Fibroblast of lung (primary cell): Measurements from ENCODE around the gene LMO7. TPM values are rescaled to one million over a fixed set of nuclear protein-coding genes. Genes with fewer than 3 reads are reported as not detected.
"Not testable (repeated sequence)": the region's sequence is repeated elsewhere in the genome, so short reads cannot be mapped to it uniquely, and the experiment has no call there.

Experiments
- DNase-seq, 2 donors: peaks; one replicate each; pipeline versions ENCODE4 v3.0.0 to v3.0.0-alpha.2; 2010; ENCODE audit warnings: low read depth in 2 of 2
- H2AFZ ChIP-seq: 2 replicates; pipeline ENCODE4 v1.5.1; 2012; ENCODE audit warnings: low read length, control low read depth, inconsistent platforms
- H3K27ac ChIP-seq: 2 replicates; pipeline ENCODE4 v1.5.1; 2011; ENCODE audit warnings: low read length, control low read depth; ENCODE audit not compliant: insufficient read depth
- H3K27me3 ChIP-seq: 2 replicates; pipeline ENCODE4 v1.5.1; 2011; ENCODE audit warnings: mild to moderate bottlenecking, low read length; ENCODE audit not compliant: control insufficient read depth, insufficient read depth
- H3K36me3 ChIP-seq: 2 replicates; pipeline ENCODE4 v1.5.1; 2011; ENCODE audit warnings: low read length; ENCODE audit not compliant: control insufficient read depth, insufficient read depth
- H3K4me1 ChIP-seq: 2 replicates; pipeline ENCODE4 v1.5.1; 2011; ENCODE audit warnings: low read length; ENCODE audit not compliant: control insufficient read depth, insufficient read depth; ENCODE audit errors: extremely low read depth
- H3K4me2 ChIP-seq: 2 replicates; pipeline ENCODE4 v1.5.1; 2011; ENCODE audit warnings: low read length, control low read depth; ENCODE audit not compliant: insufficient read depth; ENCODE audit errors: extremely low read depth
- H3K4me3 ChIP-seq, 4 experiments: fragments of 200-600 bp in 1 of 4; sonication (generic) in 1 of 4; replicated peaks in 1 of 4; 2 replicates each; pipeline ENCODE4 v1.5.1; 2011 to 2016; ENCODE audit warnings: low read length in 4 of 4, low read depth in 3 of 4, mild to moderate bottlenecking in 3 of 4, control low read depth in 2 of 4, inconsistent platforms in 1 of 4, mixed read lengths in 1 of 4; ENCODE audit not compliant: insufficient read depth in 1 of 4; ENCODE audit errors: control extremely low read depth in 1 of 4
- H3K79me2 ChIP-seq: 2 replicates; pipeline ENCODE4 v1.5.1; 2012; ENCODE audit warnings: mild to moderate bottlenecking, low read length, inconsistent platforms; ENCODE audit not compliant: control insufficient read depth, insufficient read depth
- H3K9ac ChIP-seq: 2 replicates; pipeline ENCODE4 v1.5.1; 2011; ENCODE audit warnings: mild to moderate bottlenecking, low read length, control low read depth; ENCODE audit not compliant: insufficient read depth
- H3K9me3 ChIP-seq: 2 replicates; pipeline ENCODE4 v1.5.1; 2012; ENCODE audit warnings: low read depth, low read length; ENCODE audit not compliant: control insufficient read depth, insufficient read depth
- H4K20me1 ChIP-seq: 2 replicates; pipeline ENCODE4 v1.5.1; 2011; ENCODE audit warnings: low read length; ENCODE audit not compliant: control insufficient read depth, insufficient read depth; ENCODE audit errors: extremely low read depth
- EZH2 ChIP-seq: IDR thresholded peaks from 2 replicates; pipeline ENCODE4 v1.5.1; 2012; ENCODE audit warnings: low read length, control low read depth, mild to moderate bottlenecking; ENCODE audit errors: missing control alignments
- polyA plus RNA-seq, 2 donors: library from polyadenylated mRNA; depleted of rRNA in 1 of 2; stranded (reverse) in 1 of 2; unstranded in 1 of 2; fragments of >200 nt; gene quantifications; 2 replicates each; pipeline ENCODE4 v1.2.1, GENCODE V29; 2011 to 2012; ENCODE audit warnings: missing spikeins in 1 of 2
- total RNA-seq: library from RNA; depleted of rRNA; stranded (reverse); fragments of >200 nt; gene quantifications from 2 replicates; pipeline ENCODE4 v1.2.1, GENCODE V29; 2014
- TF ChIP-seq, protein P1 (sequence below), 2 donors: IDR thresholded peaks in 1 of 2; conservative IDR thresholded peaks in 1 of 2; 1 replicate in 1 of 2; 2 replicates in 1 of 2; pipeline ENCODE4 v1.5.1; 2011 to 2012; ENCODE audit warnings: low read length in 2 of 2, control low read depth in 1 of 2, inconsistent platforms in 1 of 2, low read depth in 1 of 2, mild to moderate bottlenecking in 1 of 2

LMO7 gene
- total and polyA plus RNA-seq, 2 donors (not counting 1 experiment from before 2014, with no cell fraction given), result 71.9 to 226 TPM

DNA sequence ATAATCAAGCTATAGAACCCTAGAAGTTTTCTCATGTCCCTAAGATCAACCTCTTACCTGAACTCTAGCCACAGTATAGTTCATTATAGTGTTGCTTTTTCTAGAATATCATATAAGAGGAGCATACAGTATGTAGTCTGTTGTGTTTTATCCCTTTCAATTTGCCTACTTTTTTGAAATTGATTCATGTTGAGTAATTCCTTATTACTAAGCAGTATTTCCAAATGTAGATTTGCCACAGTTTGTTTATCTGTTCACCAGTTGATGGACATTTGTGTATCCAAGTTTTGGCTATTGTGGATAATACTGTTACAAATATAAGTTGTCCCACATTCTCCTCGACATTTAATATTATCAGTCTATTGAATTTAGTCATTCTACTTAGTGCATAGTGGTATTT, 138.0 kb downstream of the LMO7 start:
- Histone ChIP-seq H3K27me3 (no peaks in the 10 kb centered on the region), H3K9me3 (no peaks in the 10 kb centered on the region), H3K4me3 (no peak overlapping the region), H3K4me1 (peaks cover 16% of the 10 kb centered on the region), H2AFZ (no peak overlapping the region), H4K20me1 (no peaks in the 10 kb centered on the region), H3K27ac (no peak overlapping the region), H3K9ac (no peak overlapping the region), H3K36me3 (no peaks in the 10 kb centered on the region), H3K79me2 (peaks cover 52% of the 10 kb centered on the region), H3K4me2 (no peak overlapping the region)
- DNase-seq, result peak in 1 of 2 donors; percentile 41
- no peak for TF ChIP-seq EZH2
- TF ChIP-seq, protein P1, sequence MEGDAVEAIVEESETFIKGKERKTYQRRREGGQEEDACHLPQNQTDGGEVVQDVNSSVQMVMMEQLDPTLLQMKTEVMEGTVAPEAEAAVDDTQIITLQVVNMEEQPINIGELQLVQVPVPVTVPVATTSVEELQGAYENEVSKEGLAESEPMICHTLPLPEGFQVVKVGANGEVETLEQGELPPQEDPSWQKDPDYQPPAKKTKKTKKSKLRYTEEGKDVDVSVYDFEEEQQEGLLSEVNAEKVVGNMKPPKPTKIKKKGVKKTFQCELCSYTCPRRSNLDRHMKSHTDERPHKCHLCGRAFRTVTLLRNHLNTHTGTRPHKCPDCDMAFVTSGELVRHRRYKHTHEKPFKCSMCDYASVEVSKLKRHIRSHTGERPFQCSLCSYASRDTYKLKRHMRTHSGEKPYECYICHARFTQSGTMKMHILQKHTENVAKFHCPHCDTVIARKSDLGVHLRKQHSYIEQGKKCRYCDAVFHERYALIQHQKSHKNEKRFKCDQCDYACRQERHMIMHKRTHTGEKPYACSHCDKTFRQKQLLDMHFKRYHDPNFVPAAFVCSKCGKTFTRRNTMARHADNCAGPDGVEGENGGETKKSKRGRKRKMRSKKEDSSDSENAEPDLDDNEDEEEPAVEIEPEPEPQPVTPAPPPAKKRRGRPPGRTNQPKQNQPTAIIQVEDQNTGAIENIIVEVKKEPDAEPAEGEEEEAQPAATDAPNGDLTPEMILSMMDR (conservative IDR thresholded peaks at IDR 0.05 in 1 of 2, IDR thresholded peaks at IDR 0.05 in 1 of 2; ENCODE audit: low read depth in 1 of 2, low read length in 2 of 2), result no peak

DNA sequence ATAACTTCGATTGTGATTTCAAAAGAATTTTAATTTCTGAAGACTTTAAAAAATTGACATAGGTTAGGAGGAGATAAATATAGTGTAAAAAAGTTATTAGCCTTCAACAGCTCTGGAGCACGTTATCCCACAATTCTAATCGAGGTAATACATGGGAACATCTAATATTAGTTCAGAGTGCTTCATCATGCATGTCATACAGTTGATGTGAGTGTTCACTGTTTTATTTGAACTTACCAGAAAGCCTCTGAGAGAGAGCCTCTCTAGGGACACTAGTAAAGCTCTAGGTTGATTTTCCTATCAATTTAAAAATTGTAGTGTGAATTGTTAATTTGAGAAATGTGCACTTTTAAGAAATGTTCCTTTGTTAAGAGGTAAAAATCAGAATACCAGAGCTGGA, 140.4 kb downstream of the LMO7 start:
- no peak for DNase-seq
- Histone ChIP-seq H4K20me1 (no peaks in the 10 kb centered on the region), H3K79me2 (peaks cover 48% of the 10 kb centered on the region), H3K36me3 (no peaks in the 10 kb centered on the region), H3K4me3 (no peak overlapping the region), H3K4me2 (no peak overlapping the region), H3K9me3 (no peaks in the 10 kb centered on the region), H3K27ac (no peak overlapping the region), H3K9ac (no peak overlapping the region), H3K4me1 (peaks cover 11% of the 10 kb centered on the region), H3K27me3 (no peaks in the 10 kb centered on the region), H2AFZ (no peak overlapping the region)
- TF ChIP-seq, protein P1 (conservative IDR thresholded peaks at IDR 0.05 in 1 of 2, IDR thresholded peaks at IDR 0.05 in 1 of 2; ENCODE audit: low read depth in 1 of 2, low read length in 2 of 2), result no peak
- no peak for TF ChIP-seq EZH2

DNA sequence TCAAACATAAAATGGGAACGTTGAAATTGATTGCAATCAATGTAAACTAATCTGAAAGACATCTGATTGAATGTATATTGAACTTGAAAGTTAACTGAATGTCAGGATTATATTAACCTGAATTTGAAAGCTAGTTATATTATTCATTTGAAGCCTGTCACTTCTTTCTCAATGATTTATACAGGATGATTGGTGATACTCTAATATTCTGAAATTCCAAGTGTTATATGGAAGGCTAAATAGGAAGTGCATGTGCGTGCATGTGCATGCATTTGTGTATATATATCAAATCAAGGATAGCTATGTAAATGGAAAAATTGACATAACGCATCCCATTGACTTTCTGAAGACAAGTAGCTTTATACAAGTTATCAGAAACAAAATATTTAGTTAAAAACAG, 143.3 kb downstream of the LMO7 start:
- Histone ChIP-seq H3K79me2 (peaks cover 51% of the 10 kb centered on the region), H3K4me3 (no peak overlapping the region), H3K36me3 (no peaks in the 10 kb centered on the region), H3K9ac (no peak overlapping the region), H4K20me1 (no peaks in the 10 kb centered on the region), H3K4me1 (peaks cover 2% of the 10 kb centered on the region), H3K27me3 (no peaks in the 10 kb centered on the region), H3K4me2 (no peak overlapping the region), H3K9me3 (no peaks in the 10 kb centered on the region), H3K27ac (no peak overlapping the region), H2AFZ (no peak overlapping the region)
- TF ChIP-seq EZH2, result no peak
- TF ChIP-seq, protein P1 (conservative IDR thresholded peaks at IDR 0.05 in 1 of 2, IDR thresholded peaks at IDR 0.05 in 1 of 2; ENCODE audit: low read depth in 1 of 2, low read length in 2 of 2), result no peak
- no peak for DNase-seq

DNA sequence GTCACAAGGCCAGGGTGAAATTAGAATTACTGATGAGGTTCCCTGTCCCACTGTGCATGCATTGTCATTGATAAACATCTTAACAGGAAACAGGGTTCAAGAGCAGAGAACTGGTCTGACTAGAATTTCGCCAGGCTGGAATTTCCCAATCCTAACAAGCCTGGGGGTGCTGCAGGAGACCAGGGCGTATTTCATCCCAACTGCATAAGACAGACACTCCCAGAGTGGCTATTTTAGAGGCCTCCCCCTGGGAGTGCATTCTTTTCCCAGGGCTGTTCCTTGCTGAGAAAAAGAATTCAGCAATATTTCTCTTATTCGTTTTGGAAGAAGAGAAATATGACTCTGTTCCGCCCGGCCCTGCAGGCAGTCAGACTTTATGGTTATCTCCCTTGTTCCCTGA, 144.0 kb downstream of the LMO7 start:
- H3K27me3 ChIP-seq, H4K20me1 ChIP-seq, H3K4me1 ChIP-seq: not testable (repeated sequence)

More for the DNA sequence above, 144.0 kb downstream of the LMO7 start:
- H3K27ac ChIP-seq, H3K9me3 ChIP-seq, H2AFZ ChIP-seq, H3K9ac ChIP-seq, H3K4me2 ChIP-seq, DNase-seq, H3K4me3 ChIP-seq, H3K36me3 ChIP-seq: not testable (repeated sequence)
- H3K79me2 ChIP-seq, result peaks cover 52% of the 10 kb centered on the region
